Measurements from ENCODE around the gene SMIM3. TPM values are rescaled to one million over a fixed set of nuclear protein-coding genes. Genes with fewer than 3 reads are reported as not detected.
"Not testable (repeated sequence)": the region's sequence is repeated elsewhere in the genome, so short reads cannot be mapped to it uniquely, and the experiment has no call there.

The SMIM3 gene
- total and polyA plus RNA-seq, 2 of the 13 experiments (the other 11 are each of a cell fraction or from before 2014, with no cell fraction given): 11.6 to 96.7 TPM

- TF ChIP-seq ARID5B (CRISPR knock-in tag; IDR thresholded peaks at IDR 0.05): no peak
- TF ChIP-seq ZKSCAN5 (CRISPR knock-in tag; IDR thresholded peaks at IDR 0.05): no peak
- TF ChIP-seq SSRP1 (CRISPR knock-in tag; IDR thresholded peaks at IDR 0.05): no peak
- TF ChIP-seq, protein P1, sequence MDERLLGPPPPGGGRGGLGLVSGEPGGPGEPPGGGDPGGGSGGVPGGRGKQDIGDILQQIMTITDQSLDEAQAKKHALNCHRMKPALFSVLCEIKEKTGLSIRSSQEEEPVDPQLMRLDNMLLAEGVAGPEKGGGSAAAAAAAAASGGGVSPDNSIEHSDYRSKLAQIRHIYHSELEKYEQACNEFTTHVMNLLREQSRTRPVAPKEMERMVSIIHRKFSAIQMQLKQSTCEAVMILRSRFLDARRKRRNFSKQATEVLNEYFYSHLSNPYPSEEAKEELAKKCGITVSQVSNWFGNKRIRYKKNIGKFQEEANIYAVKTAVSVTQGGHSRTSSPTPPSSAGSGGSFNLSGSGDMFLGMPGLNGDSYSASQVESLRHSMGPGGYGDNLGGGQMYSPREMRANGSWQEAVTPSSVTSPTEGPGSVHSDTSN (CRISPR knock-in tag; IDR thresholded peaks at IDR 0.05): no peak
- no peak for TF ChIP-seq MBNL3 (CRISPR knock-in tag; conservative IDR thresholded peaks at IDR 0.05)
Measured at GRCh38 chr5:150836064-150836463, 57.5 kb downstream of the SMIM3 start (continued).

- no peaks in the 10 kb centered on the region for H3K36me3 ChIP-seq (replicated peaks in 1 of 2; ENCODE audit: control insufficient read depth in 1 of 2, insufficient read depth in 2 of 2, low read length in 2 of 2)
- intact Hi-C loops (cut with micrococcal nuclease; ENCODE audit: unreplicated experiment) (no loop called here), in situ Hi-C loops (cut with HindIII; ENCODE audit: extremely low pct_ligation_motif_present, low pct_unique_long_range_greater_than_20kb) (no loop called here)
- no peak overlapping the region for H3K4me3 ChIP-seq (replicated peaks in 1 of 3; ENCODE audit: insufficient read depth in 1 of 3, low read depth in 2 of 3, low read length in 3 of 3)
- no peaks in the 10 kb centered on the region for H3K79me2 ChIP-seq (ENCODE audit: insufficient read depth, low read length)
- WGBS (ENCODE audit: low lambda C conversion rate): 14% methylated on average over 3 of the region's 3 CpGs
- CTCF ChIA-PET (ENCODE audit: low intra/inter-chr PET ratio, low total read pairs): no interaction called here
- no peak overlapping the region for H3K9ac ChIP-seq (ENCODE audit: insufficient read depth, low read depth, low read length)
- BruUV-seq (replicated peaks): no TSS peak
- no peak overlapping the region for H3K27ac ChIP-seq (ENCODE audit: extremely low read length, insufficient read depth, low read length)
- H3K27me3 ChIP-seq (ENCODE audit: control insufficient read depth in 1 of 2, insufficient read depth in 2 of 2, low read length in 2 of 2): peaks cover 2 to 16% of the 10 kb centered on the region in 2 experiments; a peak in 3 of 5 replicates
- no peaks in the 10 kb centered on the region for H4K20me1 ChIP-seq (ENCODE audit: insufficient read depth, low read length)
- no peak for FAIRE-seq
- no peak overlapping the region for H3K4me2 ChIP-seq (ENCODE audit: low read depth, low read length)
- TF ChIP-seq ZNF234 (CRISPR knock-in tag; conservative IDR thresholded peaks at IDR 0.05) (no peak), ZNF468 (CRISPR knock-in tag; IDR thresholded peaks at IDR 0.05) (no peak), MBNL3 (CRISPR knock-in tag; conservative IDR thresholded peaks at IDR 0.05) (no peak), ZNF577 (CRISPR knock-in tag; IDR thresholded peaks at IDR 0.05; ENCODE audit: borderline replicate concordance, low read depth) (no peak), NFYB (CRISPR knock-in tag; IDR thresholded peaks at IDR 0.05) (no peak)
- no peaks in the 10 kb centered on the region for H3K4me1 ChIP-seq (ENCODE audit: insufficient read depth, low read length)
- ATAC-seq: no peak
- no peak overlapping the region for H2AFZ ChIP-seq (ENCODE audit: low read length)
- POLR2A ChIA-PET: no interaction called here
- peaks cover 5% of the 10 kb centered on the region; the same call in 1 of the 2 replicates for H3K9me3 ChIP-seq (ENCODE audit: low read length)
- DNase-seq (ENCODE audit: low spot score): no peak
Measured at GRCh38 chr5:150836703-150837102, 58.1 kb downstream of the SMIM3 start.

GRCh38 chr5:150845185-150845859 lies 66.8 kb downstream of the SMIM3 start:
- ATAC-seq; H3K4me3 ChIP-seq (replicated peaks in 1 of 3; ENCODE audit: insufficient read depth in 1 of 3, low read depth in 2 of 3, low read length in 3 of 3); H3K79me2 ChIP-seq (ENCODE audit: insufficient read depth, low read length); BruUV-seq (replicated peaks); H2AFZ ChIP-seq (ENCODE audit: low read length); H3K4me2 ChIP-seq (ENCODE audit: low read depth, low read length); DNase-seq (ENCODE audit: low spot score); H3K36me3 ChIP-seq (replicated peaks in 1 of 2; ENCODE audit: control insufficient read depth in 1 of 2, insufficient read depth in 2 of 2, low read length in 2 of 2); FAIRE-seq; H4K20me1 ChIP-seq (ENCODE audit: insufficient read depth, low read length); H3K9me3 ChIP-seq (ENCODE audit: low read length); H3K27ac ChIP-seq (ENCODE audit: extremely low read length, insufficient read depth, low read length); H3K4me1 ChIP-seq (ENCODE audit: insufficient read depth, low read length); H3K9ac ChIP-seq (ENCODE audit: insufficient read depth, low read depth, low read length); POLR2A ChIA-PET: not testable (repeated sequence)
- peaks cover 2 to 16% of the 10 kb centered on the region in 2 experiments; a peak in 3 of 5 replicates for H3K27me3 ChIP-seq (ENCODE audit: control insufficient read depth in 1 of 2, insufficient read depth in 2 of 2, low read length in 2 of 2)
- in situ Hi-C loops (cut with HindIII; ENCODE audit: extremely low pct_ligation_motif_present, low pct_unique_long_range_greater_than_20kb): loop anchor here (5.0 kb wide), 2 partner anchors 43 to 283 kb away; no protein-coding TSS in a partner anchor
- intact Hi-C loops (cut with micrococcal nuclease; ENCODE audit: unreplicated experiment): loop anchor here (5.0 kb wide), 1 partner anchor 188 kb away; no protein-coding TSS in a partner anchor
- CTCF ChIA-PET (ENCODE audit: low intra/inter-chr PET ratio, low total read pairs): interaction anchor here (3.3 kb wide), 1 partner anchor 44 kb away, joined by 23 read pairs; no protein-coding TSS in a partner anchor
- WGBS (ENCODE audit: low lambda C conversion rate): 64% methylated on average over 18 of the region's 32 CpGs

Data from HepG2 (cell line).